ENCODE measurements around the gene QRFP.

The QRFP gene, protein sequence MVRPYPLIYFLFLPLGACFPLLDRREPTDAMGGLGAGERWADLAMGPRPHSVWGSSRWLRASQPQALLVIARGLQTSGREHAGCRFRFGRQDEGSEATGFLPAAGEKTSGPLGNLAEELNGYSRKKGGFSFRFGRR

DNA sequence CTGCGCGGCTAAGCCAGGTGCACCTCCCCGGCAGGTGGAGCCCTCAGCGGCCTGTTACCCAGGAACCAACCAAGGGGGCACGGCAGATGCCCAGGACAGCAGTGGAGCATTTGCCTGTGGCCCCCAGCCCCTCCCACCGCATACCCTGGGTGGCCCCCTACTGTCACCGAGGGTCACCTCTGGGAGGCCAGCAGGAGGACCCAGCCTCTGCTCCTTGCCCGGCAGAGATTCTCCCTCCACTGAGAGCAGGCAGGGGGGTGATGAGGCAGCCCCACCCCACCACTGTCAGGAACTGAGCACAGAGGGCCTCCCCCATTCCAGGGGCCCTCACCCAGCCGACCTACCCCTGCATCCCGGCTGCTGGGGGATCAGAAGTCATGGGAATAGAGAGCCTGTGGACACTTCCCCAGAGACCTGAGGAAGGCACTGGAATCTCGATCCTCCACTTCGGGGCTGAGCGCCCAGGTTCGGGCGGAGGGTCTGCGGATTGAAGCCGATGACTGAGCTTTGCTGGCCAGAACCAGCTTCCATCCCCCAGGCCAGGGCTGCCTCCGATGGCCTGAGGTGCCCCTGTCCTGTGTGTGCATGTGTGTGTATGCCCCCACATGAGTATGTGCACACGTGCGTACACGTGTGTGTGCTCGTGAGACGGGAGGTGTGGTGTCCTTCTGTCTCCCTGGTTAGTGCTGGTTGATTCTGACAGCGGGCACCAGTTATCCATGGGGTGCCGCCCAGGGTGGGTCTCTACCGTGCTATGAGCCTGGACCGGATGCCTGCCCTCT is at the start of gene QRFP:
Gene QRFP (minus strand): TSS at position 580 of the 782 bp plus-strand sequence. CDS start 2,974 bp downstream, outside the sequence.
- DNase-seq (ENCODE audit: low read depth in 2 of 2, low spot score in 1 of 2) = no peak

DNA sequence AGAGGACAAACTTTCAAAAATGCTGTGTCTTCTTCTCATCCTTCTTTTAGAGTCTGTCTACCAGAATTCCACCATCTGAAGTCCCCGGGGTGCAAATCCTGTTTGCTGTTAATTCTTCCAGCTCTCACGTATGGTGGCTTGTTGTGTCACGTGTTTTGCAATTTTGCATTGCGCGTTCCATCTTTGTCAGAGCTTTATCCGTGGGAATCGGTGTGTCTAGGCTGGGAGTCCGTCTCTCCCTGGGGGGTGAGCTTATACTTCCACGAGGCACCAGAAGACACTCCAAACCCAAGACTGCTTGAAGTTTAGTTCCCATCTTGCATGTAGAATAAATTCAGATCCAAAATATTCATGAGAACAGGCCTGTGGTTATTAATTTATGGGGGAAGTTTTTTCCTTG is 48.6 kb upstream of the QRFP start:
- no peak for DNase-seq (ENCODE audit: low read depth in 2 of 2, low spot score in 1 of 2)

DNA sequence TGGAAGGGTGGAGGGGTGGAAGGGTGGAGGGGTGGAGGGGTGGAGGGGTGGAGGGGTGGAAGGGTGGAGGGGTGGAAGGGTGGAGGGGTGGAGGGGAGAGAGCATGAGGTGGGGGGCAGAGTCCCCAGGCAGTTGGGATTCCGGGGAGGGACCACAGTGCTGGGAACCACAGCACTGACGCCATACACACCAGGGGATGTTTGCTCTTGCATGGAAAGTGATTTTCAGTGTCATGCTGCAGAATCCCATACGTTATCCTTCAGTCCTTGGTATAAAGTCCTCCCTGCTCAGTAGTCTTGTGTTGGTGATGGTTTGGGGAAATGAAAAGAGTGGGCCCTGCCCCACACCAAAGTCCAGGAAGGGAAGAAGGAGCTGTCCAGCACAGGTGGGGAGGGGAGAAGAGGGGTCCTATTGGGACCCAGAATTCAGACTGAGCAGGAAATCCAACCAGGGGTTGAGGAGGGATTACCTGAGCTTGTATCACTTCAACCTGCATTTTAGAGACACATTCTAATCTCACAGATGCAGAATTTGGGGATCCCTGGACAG is 48.0 kb upstream of the QRFP start:
- no peak for DNase-seq (ENCODE audit: low read depth in 2 of 2, low spot score in 1 of 2)

DNA sequence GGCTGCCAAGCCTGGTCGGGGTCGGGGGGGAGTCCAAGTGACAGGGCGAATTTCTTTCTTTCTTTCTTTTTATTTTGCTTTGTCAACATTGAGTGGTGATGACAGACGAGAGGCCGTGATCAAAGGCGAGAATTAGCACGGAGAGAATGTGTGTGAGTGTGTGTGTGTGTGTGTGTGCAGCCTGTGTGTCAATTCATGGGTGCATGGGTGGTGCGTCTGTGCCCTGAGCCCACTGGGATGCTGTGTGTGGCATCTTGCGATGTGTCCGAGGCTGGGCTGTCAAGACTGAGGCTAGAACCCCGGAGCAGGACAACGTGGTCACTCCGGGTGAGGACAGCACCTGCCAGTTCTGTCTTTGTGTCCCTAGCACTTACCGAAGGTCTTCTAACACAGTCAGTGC is 47.2 kb upstream of the QRFP start:
- no peak for DNase-seq (ENCODE audit: low read depth in 2 of 2, low spot score in 1 of 2)

DNA sequence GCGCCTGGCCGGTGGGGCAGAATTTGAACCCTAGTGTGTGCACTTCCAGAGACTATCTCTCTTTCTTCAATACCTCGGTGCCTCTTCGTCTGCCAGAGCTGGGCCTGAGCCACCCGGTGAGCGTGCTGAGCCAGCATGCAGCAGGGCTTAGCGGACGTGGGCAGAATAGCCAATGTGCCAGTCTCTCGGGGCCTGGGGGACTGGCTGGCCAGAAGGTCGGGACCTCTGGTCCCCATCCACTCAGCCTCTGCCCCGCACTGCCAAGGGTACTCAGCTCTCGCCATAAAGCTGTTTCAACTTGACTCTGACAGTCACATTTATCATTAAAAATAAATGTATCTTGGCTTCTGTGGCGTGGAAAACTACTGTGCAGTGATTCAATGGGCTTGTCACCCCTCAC is 46.6 kb upstream of the QRFP start:
- DNase-seq (ENCODE audit: low read depth in 2 of 2, low spot score in 1 of 2) = no peak

DNA sequence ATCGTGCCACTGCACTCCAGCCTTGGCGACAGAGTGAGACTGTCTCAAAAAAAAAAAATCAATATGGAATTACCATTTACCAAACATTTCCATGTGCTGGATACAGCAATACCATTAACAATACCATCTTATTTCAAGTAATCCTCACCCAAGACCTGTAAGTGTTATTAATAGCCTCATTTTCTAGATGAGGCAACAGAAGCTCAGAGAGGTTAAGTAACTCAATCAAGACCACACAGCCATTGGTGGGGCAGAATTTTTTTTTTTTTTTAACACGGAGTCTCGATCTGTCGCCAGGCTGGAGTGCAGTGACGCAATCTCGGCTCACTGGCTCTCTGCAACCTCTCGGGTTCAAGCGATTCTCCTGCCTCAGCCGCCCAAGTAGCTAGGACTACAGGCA is 46.1 kb upstream of the QRFP start:
- DNase-seq (ENCODE audit: low read depth in 2 of 2, low spot score in 1 of 2) = no peak

DNA sequence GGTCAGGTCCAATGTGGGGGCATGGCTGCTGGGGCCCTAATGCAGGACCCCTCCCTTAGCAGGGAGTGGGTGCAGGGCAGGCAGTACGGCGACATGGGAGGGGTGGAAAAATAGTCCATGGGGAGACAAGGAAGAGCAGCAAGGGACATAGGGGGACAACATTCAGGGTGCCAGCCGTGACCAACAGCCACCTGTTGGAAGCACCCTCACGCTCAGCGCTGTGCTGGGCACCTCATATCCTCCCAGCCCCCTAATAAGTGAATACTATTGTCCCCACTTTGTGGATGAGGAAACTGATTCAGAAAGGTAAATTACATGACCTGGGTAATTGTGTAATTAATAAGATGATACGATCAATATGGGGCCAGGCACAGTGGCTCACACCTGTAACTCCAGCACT is 45.5 kb upstream of the QRFP start:
- DNase-seq (ENCODE audit: low read depth in 2 of 2, low spot score in 1 of 2) = no peak

DNA sequence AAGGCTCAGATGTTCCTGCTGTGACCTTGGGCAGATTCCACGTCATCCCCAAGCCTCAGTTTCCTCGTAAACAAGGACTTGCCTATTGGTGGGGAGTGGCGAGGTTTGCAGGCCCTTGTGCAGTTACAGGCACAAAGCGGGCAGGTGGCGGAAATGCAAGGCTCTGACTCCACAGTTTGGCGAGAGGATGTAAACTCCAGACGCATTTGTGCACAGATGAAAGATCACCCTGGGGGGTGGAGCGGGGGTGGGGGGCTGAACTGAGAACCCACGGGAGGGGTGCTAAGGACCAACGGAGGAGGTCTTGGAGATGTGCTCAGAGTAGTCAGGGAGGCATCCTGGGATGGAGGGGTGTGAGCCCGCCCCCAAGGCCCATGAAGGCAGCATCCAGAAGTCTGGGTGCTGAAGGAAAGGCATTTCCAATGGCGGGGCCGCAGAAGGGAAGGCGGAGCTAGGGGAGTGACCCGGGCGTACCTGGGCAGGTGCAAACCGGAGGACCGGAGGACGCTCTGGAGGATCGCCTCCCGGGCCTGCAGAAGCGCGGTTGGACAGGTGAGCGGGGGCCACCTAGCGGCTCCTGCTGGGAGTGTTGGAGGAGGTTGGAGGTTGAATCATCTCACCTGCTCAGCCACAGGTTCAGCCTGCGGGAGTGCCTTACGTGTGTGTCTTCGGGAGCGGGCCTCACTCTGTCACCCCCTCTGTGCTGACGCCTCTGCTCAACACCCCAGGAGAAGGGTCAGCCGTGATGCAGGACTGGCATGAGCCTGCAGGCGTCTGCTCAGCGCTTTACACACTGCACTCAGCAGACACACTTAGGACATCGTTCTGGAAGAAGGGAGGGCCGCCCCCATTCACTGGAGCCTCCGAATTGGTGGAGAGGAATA is 44.3 kb upstream of the QRFP start:
- peak; percentile 35 to 52 for DNase-seq (ENCODE audit: low read depth in 2 of 2, low spot score in 1 of 2)

DNA sequence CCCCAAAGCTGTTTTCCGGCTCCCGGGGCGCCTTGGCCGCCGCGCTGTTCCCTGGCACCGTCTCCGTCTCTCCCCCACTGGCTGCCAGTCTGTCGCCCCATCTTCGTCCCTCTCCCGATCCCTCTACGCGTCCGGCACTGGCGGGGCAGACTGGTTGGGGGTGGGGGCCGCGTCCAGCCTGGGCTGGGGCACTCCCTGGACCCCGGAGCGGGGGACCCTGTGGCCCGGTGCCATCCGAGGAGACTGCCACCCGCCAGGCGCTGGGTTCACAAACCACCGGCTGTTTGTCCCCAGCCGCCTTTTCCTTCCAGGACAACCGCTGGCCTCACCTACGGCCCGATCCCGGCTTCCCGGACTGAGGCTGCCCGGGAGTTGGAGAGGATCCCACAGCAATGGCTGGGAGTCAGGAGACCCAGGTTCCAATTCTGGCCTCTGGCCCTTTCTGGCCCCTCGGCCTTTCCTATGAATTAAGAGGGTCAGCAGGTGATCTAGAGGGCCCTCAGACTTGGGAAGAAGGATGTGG is 43.5 kb upstream of the QRFP start:
- DNase-seq (ENCODE audit: low read depth in 2 of 2, low spot score in 1 of 2) = no peak

DNA sequence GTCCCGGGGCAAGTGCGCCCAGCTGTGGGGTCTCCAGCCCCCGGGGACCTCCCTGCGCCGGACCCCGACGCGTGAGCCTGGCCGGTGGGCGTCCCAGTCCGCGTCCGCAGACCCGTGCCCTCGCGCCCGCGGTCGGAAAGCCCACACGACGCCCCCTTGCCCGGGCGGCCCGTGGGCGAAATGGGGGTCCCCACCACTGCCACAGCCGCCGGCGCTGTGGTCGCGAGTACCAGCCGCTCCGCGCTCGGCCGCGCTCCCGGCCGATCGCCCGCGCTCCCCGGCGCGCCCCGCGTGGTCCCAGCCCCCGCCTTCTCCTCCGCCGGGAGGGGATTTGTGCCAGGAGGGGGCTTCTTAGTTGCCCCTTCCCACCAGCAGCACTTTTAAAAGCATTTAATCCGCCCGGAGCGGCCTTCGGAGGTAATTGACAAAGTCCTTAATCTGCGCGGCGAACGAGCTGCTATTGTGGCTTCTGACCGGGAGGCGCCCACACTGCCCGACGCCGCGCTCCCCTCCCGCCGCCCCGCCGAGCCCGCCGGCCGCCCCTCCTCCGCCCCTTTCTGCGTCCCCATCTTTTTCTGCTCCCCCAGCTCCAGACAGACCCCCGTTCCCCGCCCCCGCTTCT is 42.9 kb upstream of the QRFP start:
- DNase-seq (ENCODE audit: low read depth in 2 of 2, low spot score in 1 of 2) = no peak

DNA sequence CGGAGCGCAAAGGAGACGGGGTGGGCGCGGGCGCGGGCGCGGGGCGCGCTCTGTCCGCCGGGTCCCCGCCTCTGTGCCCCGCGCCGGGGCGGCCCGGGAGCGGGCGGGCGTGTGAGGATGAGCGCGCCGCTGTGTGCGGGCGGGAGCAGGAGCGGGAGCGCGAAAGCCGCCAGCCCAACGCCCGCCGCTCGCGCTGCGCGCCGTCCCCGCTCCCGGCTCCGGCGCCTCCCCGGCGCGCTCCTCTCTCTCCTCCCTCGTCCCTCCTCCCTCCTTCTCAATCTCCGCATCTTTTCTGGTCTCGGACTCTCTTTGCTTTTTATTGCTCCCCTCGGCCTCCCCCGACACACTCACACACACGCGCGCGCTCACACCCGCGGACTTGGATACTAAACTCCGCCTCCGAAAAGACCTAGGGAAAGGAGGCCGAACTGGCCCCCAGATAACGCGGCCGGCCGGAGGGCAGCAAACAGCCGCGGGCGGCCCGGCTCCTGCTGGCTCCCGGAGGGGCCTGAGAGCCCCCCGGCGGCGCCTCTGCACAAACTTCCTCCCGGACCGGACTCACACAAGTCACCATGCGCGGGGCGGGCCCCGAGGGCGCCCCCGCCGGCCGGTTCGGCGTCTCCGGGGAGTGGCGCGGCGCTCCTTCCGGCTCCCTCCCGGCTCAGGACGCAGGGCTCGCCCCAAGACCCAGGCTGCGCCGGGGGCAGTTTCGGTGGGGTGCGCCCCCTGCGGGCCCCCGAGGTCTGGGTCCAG is 42.2 kb upstream of the QRFP start, which contains the start of gene FIBCD1:
Gene FIBCD1 (minus strand): TSS at position 596 of the 753 bp plus-strand sequence. CDS start 640 bp downstream, outside the sequence.
- no peak for DNase-seq (ENCODE audit: low read depth in 2 of 2, low spot score in 1 of 2)

DNA sequence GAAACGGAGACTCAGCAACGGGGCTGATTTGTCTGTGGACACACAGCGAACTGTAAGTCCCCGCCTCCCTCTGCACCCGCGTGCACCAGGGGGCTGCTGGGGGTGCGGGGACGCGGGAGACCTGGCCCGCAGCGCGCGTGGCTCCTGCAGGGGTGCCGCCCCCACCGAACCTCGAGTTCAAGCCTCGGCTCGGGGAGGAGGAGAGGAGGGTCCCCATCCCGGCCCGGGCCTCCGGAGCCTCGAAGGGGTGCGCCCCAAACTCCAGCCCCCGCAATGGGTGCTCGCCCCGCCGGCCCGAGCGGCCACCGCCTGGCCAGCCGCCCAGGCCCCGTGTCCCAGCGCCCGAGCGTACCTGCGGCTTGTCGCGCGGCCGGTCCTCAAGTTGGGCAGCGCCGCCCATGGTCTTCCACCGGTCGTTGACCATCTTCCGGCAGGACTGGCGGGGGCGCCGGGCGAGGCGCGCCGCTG is 41.6 kb upstream of the QRFP start:
- DNase-seq (ENCODE audit: low read depth in 2 of 2, low spot score in 1 of 2) = no peak

DNA sequence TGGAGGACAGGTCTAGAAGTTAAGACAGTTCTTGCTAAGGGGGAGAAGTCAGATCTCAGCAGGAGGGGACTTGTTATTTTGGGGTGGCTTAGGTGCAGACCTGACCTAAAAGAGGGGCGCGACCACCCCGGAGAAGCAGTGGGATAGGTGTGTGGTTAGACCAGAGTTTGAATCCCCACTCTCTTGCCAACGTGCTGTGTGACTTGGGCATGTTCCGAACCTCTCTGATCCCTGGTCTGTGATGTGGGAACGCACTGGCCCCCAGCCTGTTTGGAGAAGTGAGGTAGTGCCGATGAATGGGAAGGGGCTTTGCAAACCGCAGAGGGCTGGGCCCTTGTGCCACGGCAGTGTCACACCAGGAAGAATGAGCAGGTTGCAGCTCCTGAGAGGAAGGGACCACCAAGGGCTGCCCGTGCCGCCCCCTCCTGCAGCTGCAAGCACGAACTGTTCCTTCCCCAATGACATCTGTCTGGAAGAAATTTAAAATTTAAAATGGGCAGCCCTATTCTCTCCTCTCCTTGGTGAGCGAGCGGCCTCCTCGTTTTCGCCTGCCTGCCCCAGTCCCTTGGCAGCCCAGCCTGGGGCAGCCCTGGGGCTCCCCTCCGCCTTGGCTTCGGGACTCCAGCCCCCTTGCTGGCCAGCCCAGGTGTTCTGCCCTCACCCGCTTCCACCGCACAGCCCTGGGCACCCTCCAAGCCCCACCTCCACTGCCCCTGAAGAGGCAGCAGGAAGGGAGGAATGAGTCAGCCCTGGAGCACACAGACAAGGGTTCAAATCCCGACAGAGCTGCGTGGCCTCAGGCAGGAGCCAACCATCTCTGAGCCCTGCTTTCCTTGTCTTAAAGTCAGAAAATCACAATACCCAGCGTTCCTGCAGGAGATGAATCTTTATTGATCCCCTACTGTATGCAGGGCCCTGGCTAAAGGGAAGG is 40.8 kb upstream of the QRFP start:
- DNase-seq (ENCODE audit: low read depth in 2 of 2, low spot score in 1 of 2) = no peak

DNA sequence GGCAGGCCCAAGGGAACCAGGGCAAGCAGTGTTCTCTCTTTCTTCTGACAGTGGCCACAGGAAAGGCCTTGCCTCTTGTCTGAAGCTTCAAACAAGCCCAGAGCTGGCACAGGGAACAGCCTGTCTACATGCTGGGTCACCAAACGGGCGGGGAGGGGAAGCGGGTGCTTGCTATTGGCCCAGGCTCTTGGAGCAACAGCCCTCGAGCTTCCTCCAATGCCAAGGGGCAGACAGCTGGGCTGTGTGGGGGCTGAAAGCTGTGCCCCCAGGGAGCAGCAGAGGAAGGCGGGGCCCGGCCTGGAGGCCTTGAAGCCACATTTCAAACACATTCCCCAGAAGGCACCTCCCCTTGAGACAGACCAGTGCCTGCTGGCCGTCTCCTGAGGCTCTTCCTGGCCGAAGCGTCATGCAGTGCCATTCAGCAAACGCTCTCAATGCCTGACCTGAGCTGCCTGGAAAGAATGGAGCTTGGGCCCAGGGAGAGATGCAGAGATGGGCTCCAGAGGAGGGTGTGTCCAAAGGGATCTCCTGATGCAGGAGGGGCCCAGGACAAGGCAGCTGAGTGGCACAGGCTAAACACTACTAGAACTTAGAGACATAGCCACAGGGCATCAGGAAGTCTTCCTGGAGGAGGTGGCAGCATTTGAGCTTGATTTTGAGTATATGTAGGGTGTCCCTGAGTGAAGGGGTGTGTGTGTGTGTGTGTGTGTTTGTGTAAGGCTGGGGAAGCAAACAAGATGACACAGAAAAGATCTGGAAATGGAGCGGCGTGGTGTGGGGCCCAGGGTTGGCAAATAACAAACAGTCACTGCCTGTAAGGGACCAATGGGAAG is 39.9 kb upstream of the QRFP start:
- DNase-seq (ENCODE audit: low read depth in 2 of 2, low spot score in 1 of 2) = no peak

DNA sequence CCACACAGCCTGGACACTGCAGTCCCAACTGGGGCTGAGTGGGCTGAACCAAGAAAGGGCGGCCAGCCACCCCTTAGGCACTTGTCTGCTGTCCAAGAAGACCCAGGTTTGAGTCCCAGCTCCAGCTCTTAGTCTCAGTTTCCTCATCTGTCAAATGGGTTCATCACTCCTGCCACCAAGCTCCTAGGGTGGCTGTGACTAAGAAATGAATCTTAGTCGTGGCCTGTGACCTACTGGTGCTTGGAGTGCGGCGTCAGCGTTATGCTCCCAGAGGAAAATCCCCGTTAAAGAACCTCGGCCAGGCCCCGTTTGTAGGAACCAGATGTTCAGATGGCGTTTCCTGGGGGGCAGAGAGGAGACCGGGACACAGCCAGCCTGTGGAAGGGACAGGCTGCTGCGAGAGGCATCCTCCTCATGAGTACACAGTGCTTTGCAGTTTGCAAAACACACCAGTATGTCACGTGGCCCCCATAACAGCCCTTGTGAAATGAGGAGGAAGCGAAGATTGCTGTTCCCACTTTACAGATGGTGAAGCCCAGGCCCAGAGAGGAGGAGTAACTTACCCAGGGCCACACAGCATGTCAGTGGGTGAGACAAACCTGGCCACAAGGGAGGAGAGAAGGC is 39.1 kb upstream of the QRFP start:
- DNase-seq (ENCODE audit: low read depth in 2 of 2, low spot score in 1 of 2) = no peak

DNA sequence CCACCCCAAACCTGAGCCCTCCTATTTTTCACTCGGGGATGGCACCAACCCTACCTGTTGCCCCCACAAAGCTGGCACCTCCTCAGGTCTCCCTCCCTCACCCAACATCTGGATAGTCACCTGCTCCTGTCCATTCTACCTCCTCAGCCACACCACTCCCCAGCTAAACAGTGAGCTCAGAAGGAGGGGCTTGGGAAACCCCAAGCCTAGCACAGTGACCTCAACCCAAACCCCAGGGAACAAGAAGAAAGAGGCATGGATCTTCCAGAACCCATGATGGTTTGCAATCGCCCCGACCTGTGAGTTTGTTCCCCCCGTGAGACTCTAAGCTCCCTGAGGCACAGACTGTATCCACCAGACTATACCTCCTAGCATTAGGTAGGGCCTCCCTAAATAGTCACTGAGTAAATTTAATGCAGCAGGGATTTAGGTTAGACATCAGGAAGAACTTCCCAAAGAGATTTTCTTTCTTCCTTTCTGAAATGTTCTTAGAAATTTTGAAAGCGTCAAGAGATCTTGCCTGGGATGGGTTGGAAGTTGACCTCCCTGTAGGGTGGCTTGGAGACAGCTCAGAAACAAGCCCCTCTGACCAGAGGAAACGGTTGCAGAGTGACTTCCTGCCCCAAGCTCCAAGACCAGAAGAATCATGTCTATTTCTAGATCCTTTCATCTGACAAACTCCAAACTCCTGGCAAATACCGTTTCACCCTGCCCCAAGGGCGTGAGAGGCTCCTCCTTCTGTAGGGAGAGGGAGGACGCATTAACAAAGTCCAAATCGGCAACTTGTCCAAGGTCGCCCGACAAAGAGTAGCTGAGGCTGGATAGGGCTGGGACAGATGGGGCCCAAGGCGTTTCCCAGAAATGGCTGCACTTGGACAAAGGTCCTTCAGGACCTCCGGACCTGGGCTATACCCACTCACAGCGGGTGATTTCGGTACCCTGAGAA is 38.4 kb upstream of the QRFP start:
- DNase-seq (ENCODE audit: low read depth in 2 of 2, low spot score in 1 of 2) = no peak

DNA sequence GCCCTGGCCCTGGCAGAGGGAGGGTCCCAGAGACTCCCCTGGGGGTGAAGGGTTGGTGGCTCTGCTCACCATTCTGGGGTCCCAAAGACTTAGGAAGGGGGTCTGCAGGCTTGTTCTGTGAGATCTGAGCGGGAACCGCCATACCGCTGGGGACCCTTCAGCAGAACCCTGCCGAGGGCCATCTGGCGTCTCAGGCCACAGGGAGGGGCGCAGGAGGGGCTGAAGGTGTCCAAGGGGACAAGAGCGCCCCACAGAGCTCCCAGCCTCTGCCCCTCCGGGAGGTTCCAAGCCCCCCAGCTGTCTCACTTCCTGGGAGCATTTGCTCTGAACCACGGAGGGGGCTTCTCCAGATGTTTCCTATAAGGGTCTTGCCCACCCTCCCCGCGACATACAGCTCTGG is 37.6 kb upstream of the QRFP start:
- DNase-seq (ENCODE audit: low read depth in 2 of 2, low spot score in 1 of 2) = no peak

Data from stimulated activated CD8-positive, alpha-beta memory T cell treated with anti-CD3 and anti-CD28 coated beads, Interleukin-4, amount 100 ng/mL, for 4 hours (primary cell).